GM21367 (cell line): Measurements from ENCODE around the gene OSBPL3.

Experiments used
- ATAC-seq: cut with Tn5 transposase; IDR thresholded peaks from one replicate; pipeline ENCODE4 v1.9.1; 2021; ENCODE audit not compliant: unreplicated experiment

The OSBPL3 gene

GRCh38 chr7:24959735-24960485 is 20.1 kb downstream of the OSBPL3 start:
- no peak for ATAC-seq

GRCh38 chr7:24958399-24958798 is 21.6 kb downstream of the OSBPL3 start:
- no peak for ATAC-seq

GRCh38 chr7:24956021-24956420 is 24.0 kb downstream of the OSBPL3 start:
- ATAC-seq, result no peak

- ATAC-seq, result no peak
Observed at GRCh38 chr7:24955313-24955712, 24.7 kb downstream of the OSBPL3 start.

- ATAC-seq, result no peak
Observed at GRCh38 chr7:24952464-24952863, 27.5 kb downstream of the OSBPL3 start.

- ATAC-seq, result no peak
Observed at GRCh38 chr7:24951441-24951980, 28.5 kb downstream of the OSBPL3 start.

- no peak for ATAC-seq
Observed at GRCh38 chr7:24949884-24950283, 30.1 kb downstream of the OSBPL3 start.

GRCh38 chr7:24948739-24949138 is 31.2 kb downstream of the OSBPL3 start:
- ATAC-seq, result no peak

GRCh38 chr7:24946467-24946866 is 33.5 kb downstream of the OSBPL3 start:
- ATAC-seq, result no peak

- no peak for ATAC-seq
Observed at GRCh38 chr7:24945899-24946298, 34.1 kb downstream of the OSBPL3 start.

- ATAC-seq, result no peak
Observed at GRCh38 chr7:24943096-24943948, 36.7 kb downstream of the OSBPL3 start.

GRCh38 chr7:24942226-24942625 is 37.8 kb downstream of the OSBPL3 start:
- no peak for ATAC-seq

- no peak for ATAC-seq
Observed at GRCh38 chr7:24939416-24939815, 40.6 kb downstream of the OSBPL3 start.

- ATAC-seq, result peak; percentile 59
Observed at GRCh38 chr7:24936121-24936824, 43.7 kb downstream of the OSBPL3 start.

- no peak for ATAC-seq
Observed at GRCh38 chr7:24933298-24933697, 46.7 kb downstream of the OSBPL3 start.

GRCh38 chr7:24932815-24933214 is 47.2 kb downstream of the OSBPL3 start:
- ATAC-seq, result no peak

- ATAC-seq, result no peak
Observed at GRCh38 chr7:24932389-24932788, 47.6 kb downstream of the OSBPL3 start.

GRCh38 chr7:24931844-24932243 is 48.1 kb downstream of the OSBPL3 start:
- ATAC-seq, result no peak

- ATAC-seq, result no peak
Observed at GRCh38 chr7:24930856-24931255, 49.1 kb downstream of the OSBPL3 start.

GRCh38 chr7:24926623-24927524 is 53.1 kb downstream of the OSBPL3 start:
- ATAC-seq, result no peak
